SU-DHL-6 (cell line): ENCODE data around the gene LGALS8.

Source experiments
- H2AFZ ChIP-seq: fragments of 200-600 bp; sonication (generic); 2 replicates; pipeline ENCODE4 v1.6.1; 2014; ENCODE audit warnings: low read depth, mild to moderate bottlenecking, moderate library complexity, mixed read lengths, antibody characterized with exemption, low read length; ENCODE audit not compliant: severe bottlenecking
- H3F3A ChIP-seq: fragments of 200-600 bp; shearing (Covaris generic); 2 replicates; pipeline ENCODE4 v1.6.0; 2016; ENCODE audit warnings: antibody characterized with exemption, mild to moderate bottlenecking; ENCODE audit not compliant: insufficient read depth
- H3K27ac ChIP-seq: fragments of 200-600 bp; sonication (generic); 2 replicates; pipeline ENCODE4 v1.5.1; 2016; ENCODE audit warnings: low read depth, mild to moderate bottlenecking, low read length, moderate library complexity, mixed read lengths
- H3K27me3 ChIP-seq: fragments of 200-600 bp; sonication (generic), shearing (Covaris generic); 2 replicates; pipeline ENCODE4 v1.6.0; 2014; ENCODE audit warnings: mild to moderate bottlenecking, low read length
- H3K36me3 ChIP-seq: fragments of 200-600 bp; sonication (generic); 2 replicates; pipeline ENCODE4 v1.6.1; 2014; ENCODE audit warnings: mild to moderate bottlenecking, low read length, mixed read lengths
- H3K4me2 ChIP-seq: fragments of 300-600, 200-600 bp; shearing (Covaris generic), sonication (generic); 2 replicates; pipeline ENCODE4 v1.6.0; 2014; ENCODE audit warnings: low read length, low read depth, mild to moderate bottlenecking; ENCODE audit not compliant: poor library complexity, severe bottlenecking
- H3K4me3 ChIP-seq: fragments of 200-600 bp; sonication (generic); 2 replicates; pipeline ENCODE4 v1.5.1; 2014; ENCODE audit warnings: antibody characterized with exemption, low read length, mild to moderate bottlenecking, mixed read lengths; ENCODE audit not compliant: insufficient read depth, poor library complexity, severe bottlenecking
- H3K79me2 ChIP-seq: fragments of 200-600 bp; sonication (generic); 2 replicates; pipeline ENCODE4 v1.6.1; 2014; ENCODE audit warnings: mild to moderate bottlenecking, low read length, moderate library complexity; ENCODE audit not compliant: insufficient read depth
- H3K9ac ChIP-seq: fragments of 200-600 bp; sonication (generic); 2 replicates; pipeline ENCODE4 v1.7.0; 2014; ENCODE audit warnings: mild to moderate bottlenecking, low read length
- H3K9me2 ChIP-seq: fragments of 200-600 bp; sonication (generic); replicated peaks from 2 replicates; pipeline ENCODE4 v1.6.1; 2014; ENCODE audit warnings: low read length; ENCODE audit not compliant: insufficient read depth
- H3K9me3 ChIP-seq: fragments of 200-600 bp; sonication (generic); 2 replicates; pipeline ENCODE4 v1.6.1; 2014; ENCODE audit warnings: low read length, mixed read lengths; ENCODE audit not compliant: insufficient read depth
- H4K20me1 ChIP-seq: fragments of 200-600 bp; sonication (generic); 2 replicates; pipeline ENCODE4 v1.6.1; 2014; ENCODE audit warnings: low read depth, mild to moderate bottlenecking, antibody characterized with exemption, low read length, moderate library complexity, mixed read lengths
- CTCF ChIP-seq: fragments of 200-600 bp; sonication (generic); IDR thresholded peaks from one replicate; pipeline ENCODE4 v1.5.1; 2017; ENCODE audit warnings: antibody characterized with exemption, mild to moderate bottlenecking, low read length, moderate library complexity; ENCODE audit not compliant: insufficient read depth, poor library complexity, severe bottlenecking
- EZH2phosphoT487 ChIP-seq: fragments of 200-600 bp; sonication (generic), shearing (Covaris generic); conservative IDR thresholded peaks from 2 replicates; pipeline ENCODE4 v1.6.1; 2018; ENCODE audit warnings: mild to moderate bottlenecking, antibody characterized with exemption, low read length, moderate library complexity, mixed read lengths

The LGALS8 gene

DNA sequence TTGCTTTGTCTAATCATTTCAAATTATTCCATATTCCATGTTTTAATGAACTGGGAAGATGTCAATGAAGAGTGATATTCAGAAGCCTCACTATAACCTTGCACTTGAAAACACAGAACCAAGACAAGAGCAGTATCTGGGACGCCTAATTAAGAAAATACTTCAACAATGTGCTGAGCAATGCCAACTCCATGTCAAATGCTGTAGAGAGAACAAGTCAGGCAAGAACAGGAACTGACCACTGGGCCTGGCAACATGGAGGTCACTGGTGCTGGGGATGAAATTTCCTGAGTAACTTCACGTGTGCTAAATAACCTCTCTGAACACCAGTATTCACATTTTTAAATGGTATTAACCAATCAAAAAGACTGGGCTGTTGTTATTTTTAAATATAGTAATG lies 57.7 kb downstream of the LGALS8 start:
- Histone ChIP-seq H2AFZ (no peak overlapping the region), H3K27me3 (no peaks in the 10 kb centered on the region), H3F3A (no peaks in the 10 kb centered on the region), H3K9me2 (no peaks in the 10 kb centered on the region), H3K79me2 (no peaks in the 10 kb centered on the region), H3K9ac (no peak overlapping the region), H3K27ac (no peak overlapping the region), H3K9me3 (no peaks in the 10 kb centered on the region), H3K4me2 (no peak overlapping the region), H4K20me1 (no peaks in the 10 kb centered on the region), H3K36me3 (peaks cover 57% of the 10 kb centered on the region), H3K4me3 (no peak overlapping the region)
- TF ChIP-seq EZH2phosphoT487 (no peak), CTCF (no peak)

DNA sequence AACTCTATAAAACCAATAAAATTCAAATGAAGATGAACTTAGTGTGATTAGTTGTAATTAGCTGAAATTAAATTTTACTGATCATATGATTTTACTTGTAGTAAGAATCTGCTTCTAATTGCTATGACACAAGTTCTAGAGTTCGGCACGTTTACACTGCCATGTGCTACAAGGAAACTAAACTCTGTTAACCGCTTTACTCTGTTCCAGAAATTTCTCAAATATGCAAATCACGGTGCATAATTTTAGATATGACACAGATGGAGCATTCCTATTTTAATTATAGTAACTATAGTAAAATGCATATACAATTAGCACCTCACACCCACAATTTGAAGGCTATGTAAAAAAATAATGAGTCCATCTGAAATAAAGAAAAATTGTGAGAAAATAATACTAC lies 65.7 kb downstream of the LGALS8 start:
- TF ChIP-seq EZH2phosphoT487 (no peak), CTCF (no peak)
- H3K4me2 ChIP-seq = no peak overlapping the region
- H3K36me3 ChIP-seq = peaks cover 88% of the 10 kb centered on the region
- no peak overlapping the region for H2AFZ ChIP-seq
- H3K9me2 ChIP-seq = no peaks in the 10 kb centered on the region
- H3K79me2 ChIP-seq = no peaks in the 10 kb centered on the region
- H4K20me1 ChIP-seq = no peaks in the 10 kb centered on the region
- no peaks in the 10 kb centered on the region for H3K27me3 ChIP-seq
- no peak overlapping the region for H3K27ac ChIP-seq
- H3K4me3 ChIP-seq = no peak overlapping the region
- H3F3A ChIP-seq = peaks cover 8% of the 10 kb centered on the region; the same call in 1 of the 2 replicates
- H3K9ac ChIP-seq = no peak overlapping the region
- no peaks in the 10 kb centered on the region for H3K9me3 ChIP-seq

DNA sequence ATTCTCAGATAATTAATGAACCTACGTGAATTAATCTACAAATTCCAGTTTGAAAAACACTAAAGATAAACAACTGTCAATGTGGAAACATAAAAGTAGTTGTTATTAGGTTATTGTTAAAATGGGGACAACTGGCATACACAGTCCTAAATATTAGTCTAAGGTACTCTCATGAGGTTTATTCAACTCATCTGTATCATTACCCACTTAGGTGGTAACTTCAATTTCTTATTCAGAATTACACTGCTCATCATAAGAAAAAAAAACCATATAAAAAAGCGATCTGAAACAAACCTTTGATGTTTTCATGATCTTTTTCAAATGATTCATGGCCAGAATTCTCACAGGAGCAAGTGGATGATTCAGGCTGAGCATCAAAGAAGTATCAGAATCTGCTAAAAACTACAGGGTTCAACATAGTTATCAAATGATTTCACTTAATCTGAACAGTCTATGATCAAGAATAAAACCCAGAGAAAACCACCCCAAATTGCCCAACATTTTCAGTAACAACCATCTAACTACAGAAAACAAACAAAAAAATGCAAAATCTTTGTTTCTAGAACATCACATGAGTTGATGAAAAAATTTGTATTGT lies 66.9 kb downstream of the LGALS8 start:
- no peak overlapping the region for H2AFZ ChIP-seq
- H3K79me2 ChIP-seq = no peaks in the 10 kb centered on the region
- H3K36me3 ChIP-seq = peaks cover 88% of the 10 kb centered on the region; the same call in 1 of the 2 replicates
- no peak for TF ChIP-seq EZH2phosphoT487
- TF ChIP-seq CTCF = no peak
- no peak overlapping the region for H3K4me3 ChIP-seq
- no peaks in the 10 kb centered on the region for H3K27me3 ChIP-seq
- H3K9ac ChIP-seq = no peak overlapping the region
- H3K27ac ChIP-seq = no peak overlapping the region
- H3F3A ChIP-seq = peaks cover 8% of the 10 kb centered on the region; the same call in 1 of the 2 replicates
- no peaks in the 10 kb centered on the region for H3K9me3 ChIP-seq
- no peak overlapping the region for H3K4me2 ChIP-seq
- H4K20me1 ChIP-seq = no peaks in the 10 kb centered on the region
- no peaks in the 10 kb centered on the region for H3K9me2 ChIP-seq
